Stimulated activated CD4-positive, alpha-beta T cell treated with anti-CD3 and anti-CD28 coated beads, Interleukin-2, amount 100 ng/mL, for 24 hours (primary cell): ENCODE results near the gene TRIM2.

ENCODE experiments used
- DNase-seq, 2 donors: peaks; one replicate each; pipeline ENCODE4 v3.0.0-alpha.2; 2020

TRIM2 gene

GRCh38 chr4:153341575-153342090 is 137.4 kb downstream of the TRIM2 start:
- DNase-seq = no peak

- DNase-seq = no peak
Observed at GRCh38 chr4:153342751-153343552, 138.7 kb downstream of the TRIM2 start.

GRCh38 chr4:153344131-153345011 is 140.1 kb downstream of the TRIM2 start, which contains the start of gene MND1:
Gene MND1 (plus strand): TSS chr4:153344688. CDS start chr4:153344738, 50 bp downstream.
- peak; percentile 94 to 95 for DNase-seq

DNA sequence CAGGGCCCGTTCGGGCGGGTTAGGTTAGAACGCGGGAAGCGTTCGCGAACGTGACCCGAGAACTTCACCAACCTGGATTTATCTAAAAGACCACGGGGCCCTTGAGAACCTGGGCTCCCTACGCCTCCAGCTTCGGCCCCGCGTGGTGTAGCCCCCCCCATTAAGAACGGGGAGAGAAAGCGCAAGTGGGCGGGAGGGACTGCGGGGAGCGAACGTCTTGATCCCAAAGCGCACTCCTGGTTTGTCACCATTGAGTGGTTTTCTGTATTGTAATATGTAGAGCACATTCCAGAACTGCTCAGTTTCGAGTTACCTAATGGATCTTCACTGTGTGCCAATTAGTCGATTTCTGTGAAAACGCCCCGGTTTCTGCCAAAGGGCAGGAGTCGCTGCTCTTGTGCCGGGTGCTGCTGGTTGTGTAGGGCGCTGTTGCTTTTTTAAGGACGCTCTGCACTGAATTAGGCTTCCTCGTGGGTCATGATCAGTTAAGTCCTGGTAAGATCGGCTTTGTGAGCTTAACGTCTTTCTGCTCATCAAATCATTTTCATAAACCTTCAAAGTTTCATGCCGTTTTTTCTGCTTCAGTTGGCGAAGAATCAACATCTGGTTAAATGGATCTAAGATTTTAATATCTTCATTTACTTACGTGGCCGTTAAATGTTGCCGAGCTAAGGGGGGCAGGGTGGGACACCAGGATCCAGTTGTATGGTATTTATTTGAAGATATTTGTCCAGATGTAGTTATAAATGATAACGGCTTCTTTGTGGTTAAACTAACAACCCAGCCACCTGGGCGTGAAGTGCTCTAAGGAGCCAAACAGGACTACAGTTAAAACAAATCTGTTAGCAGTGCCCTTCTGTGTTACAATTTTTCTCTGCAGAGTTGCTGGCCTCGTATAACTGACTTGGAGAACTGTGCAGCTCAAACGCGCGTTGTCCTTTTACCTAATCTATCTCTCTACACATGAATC is 141.1 kb downstream of the TRIM2 start:
- peak; percentile 56 to 70 for DNase-seq

- DNase-seq = no peak
Observed at GRCh38 chr4:153346031-153346430, 141.8 kb downstream of the TRIM2 start.

GRCh38 chr4:153346563-153346962 is 142.3 kb downstream of the TRIM2 start:
- DNase-seq = no peak

GRCh38 chr4:153347117-153347516 is 142.9 kb downstream of the TRIM2 start:
- no peak for DNase-seq

- DNase-seq = no peak
Observed at GRCh38 chr4:153348006-153348405, 143.8 kb downstream of the TRIM2 start.

GRCh38 chr4:153349206-153349805 is 145.1 kb downstream of the TRIM2 start:
- no peak for DNase-seq

- DNase-seq = no peak
Observed at GRCh38 chr4:153362184-153362583, 157.9 kb downstream of the TRIM2 start.

DNA sequence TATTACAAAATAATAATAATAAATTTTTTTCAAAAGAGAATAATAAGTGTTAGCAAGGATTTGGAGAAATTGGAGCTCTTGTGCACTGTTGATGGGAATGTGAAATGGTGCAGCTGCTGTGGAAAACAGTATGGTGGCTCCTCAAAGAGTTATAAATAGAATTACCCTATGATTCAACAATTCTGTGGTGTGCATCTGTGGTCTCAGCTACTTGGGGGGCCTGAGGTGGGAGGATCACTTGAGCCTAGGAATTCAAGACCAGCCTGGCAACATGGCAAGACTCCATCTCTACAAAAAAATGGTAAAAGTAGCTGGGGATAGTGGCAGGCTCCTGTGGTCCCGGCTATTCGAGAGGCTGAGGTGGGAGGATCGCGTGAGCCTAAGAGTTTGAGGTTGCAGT is 159.8 kb downstream of the TRIM2 start:
- no peak for DNase-seq

GRCh38 chr4:153365003-153365402 is 160.8 kb downstream of the TRIM2 start:
- DNase-seq = no peak

DNA sequence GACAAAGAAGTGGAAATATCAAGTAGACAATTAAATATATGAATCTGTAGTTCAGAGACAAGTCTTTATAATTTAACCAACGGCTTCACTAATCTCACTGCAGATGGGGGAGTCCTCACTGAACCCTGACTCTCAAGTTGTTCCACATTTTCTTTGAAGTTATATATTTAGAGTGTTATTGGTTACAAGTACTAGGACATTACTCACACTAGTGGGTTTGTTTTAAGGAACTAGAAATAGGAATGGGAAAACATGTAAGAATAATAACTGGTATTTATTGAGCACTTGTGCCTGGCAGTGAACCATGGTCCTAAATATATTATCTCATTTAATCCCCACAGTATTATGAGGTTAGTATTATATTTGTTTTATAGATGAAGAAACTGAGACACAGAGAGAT is 162.2 kb downstream of the TRIM2 start:
- no peak for DNase-seq

DNA sequence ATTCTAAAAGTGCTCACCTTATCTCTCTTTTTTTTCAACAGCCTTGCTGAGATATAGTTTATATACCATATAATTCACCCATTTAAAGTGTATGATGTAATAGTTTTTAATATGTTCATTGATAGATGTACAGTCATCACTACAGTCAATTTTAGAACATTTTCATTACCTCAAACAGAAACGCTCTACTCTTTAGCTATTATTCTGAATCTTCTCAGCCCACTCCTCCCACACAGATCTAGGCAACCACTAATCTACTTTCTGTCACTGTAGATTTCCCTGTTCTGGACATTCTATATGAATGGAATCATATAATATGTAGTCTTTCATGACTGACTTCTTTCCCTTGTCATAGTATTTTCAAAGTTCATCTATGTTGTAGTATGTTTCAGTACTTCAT is 162.8 kb downstream of the TRIM2 start:
- no peak for DNase-seq

DNA sequence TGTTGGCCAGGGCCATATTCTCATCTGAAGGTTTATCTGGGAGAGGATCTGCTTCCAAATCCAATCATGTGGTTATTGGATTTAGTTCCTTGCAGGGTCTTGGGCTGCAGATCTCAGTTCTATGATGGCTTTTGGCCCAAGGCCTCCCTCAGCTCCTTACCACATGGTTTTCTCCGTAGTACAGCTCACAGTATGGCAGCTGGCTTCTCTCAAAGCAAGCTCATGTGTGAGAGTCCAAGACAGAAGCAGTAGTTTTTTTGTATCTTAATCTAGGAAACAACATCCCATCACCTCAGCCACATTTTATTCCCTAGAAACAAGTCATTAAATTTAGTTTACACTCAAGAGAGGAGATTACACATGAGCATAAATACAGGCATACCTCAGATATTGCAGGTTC is 164.8 kb downstream of the TRIM2 start:
- no peak for DNase-seq

GRCh38 chr4:153371701-153372234 is 167.5 kb downstream of the TRIM2 start:
- DNase-seq = no peak

GRCh38 chr4:153372967-153373562 is 168.8 kb downstream of the TRIM2 start:
- DNase-seq = no peak

DNA sequence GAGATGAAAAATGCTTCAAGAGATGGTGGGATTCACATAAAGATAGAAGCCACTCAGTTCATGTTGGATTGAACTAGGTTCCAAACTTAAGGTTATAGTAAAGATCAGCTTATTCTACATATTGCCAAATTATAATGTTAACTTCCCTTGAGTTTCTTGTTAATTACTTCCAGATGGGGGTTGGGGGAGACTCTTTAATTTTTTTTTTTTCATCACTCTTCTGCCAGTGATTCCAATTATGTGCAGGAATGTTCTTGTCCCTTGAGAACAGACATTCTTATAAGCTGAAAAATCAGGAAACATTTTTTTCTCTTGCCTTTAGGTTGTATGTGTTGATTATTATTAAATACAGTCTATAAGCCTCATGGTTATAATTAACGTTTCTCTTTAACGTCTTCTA is 170.2 kb downstream of the TRIM2 start:
- no peak for DNase-seq

DNA sequence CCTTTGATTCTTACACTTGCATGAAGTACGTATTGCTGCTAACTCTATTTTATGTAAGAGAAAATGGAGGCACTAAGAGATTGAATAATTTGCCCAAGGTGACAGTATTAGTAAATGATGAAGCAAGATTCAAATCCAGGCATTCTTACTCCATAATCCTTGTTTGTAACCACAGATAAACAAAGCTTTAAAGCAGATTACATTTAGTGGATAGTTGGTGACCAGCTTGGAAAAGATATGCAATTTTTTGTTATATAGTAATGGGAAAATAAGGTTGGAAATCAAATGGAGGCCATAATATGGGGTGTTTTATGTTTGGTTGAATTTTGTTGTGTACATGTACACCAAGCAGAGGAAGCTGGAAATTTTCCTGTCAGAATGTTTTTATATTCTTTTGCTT is 171.1 kb downstream of the TRIM2 start:
- DNase-seq = no peak

DNA sequence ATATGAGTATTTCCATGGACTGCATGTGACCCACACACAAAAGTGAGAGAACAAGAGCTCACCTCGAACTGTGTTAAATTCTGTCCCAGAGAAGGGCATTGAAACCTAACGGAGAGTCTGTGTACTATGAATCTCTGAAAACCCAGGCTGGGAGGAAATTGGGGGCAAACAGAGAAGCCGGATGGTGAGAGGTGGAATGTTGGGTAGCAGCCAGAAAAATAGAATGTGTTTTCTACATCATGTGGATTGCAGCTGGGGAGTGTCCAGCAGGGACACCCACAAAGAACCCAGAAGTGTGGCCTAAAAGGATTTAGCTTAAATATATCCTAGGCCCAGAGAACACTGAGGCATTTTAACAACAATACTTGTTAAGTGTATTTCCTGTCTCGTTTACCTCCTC is 178.9 kb downstream of the TRIM2 start:
- no peak for DNase-seq

- DNase-seq = no peak
Observed at GRCh38 chr4:153384160-153384559, 179.9 kb downstream of the TRIM2 start.
